ENCODE data around the gene SPDEF.

SPDEF gene

DNA sequence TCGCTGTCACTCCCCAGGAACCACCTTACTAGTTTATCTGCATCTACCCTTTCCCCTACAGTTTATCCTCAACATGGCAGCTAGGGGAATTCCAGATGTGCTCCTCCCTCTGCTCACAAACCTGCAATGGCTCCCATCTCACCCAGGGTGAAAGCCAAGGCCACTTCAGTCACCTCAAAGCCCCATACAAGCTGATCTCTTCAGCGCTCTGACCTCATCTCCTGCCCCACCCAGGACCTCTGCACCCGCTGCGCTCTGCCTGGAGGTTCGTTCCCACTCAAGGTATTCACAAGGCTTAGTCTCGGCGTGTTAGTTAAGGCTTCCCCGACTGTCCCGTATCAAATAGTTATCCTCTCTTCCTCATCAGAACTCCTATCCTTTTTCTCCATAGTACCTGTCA, 28.6 kb upstream of the SPDEF start:
- no peak overlapping the region for H3K4me3 ChIP-seq (ENCODE audit: low read depth, low read length)
- no peak for DNase-seq (ENCODE audit: low read depth)
- TF ChIP-seq, protein P1, sequence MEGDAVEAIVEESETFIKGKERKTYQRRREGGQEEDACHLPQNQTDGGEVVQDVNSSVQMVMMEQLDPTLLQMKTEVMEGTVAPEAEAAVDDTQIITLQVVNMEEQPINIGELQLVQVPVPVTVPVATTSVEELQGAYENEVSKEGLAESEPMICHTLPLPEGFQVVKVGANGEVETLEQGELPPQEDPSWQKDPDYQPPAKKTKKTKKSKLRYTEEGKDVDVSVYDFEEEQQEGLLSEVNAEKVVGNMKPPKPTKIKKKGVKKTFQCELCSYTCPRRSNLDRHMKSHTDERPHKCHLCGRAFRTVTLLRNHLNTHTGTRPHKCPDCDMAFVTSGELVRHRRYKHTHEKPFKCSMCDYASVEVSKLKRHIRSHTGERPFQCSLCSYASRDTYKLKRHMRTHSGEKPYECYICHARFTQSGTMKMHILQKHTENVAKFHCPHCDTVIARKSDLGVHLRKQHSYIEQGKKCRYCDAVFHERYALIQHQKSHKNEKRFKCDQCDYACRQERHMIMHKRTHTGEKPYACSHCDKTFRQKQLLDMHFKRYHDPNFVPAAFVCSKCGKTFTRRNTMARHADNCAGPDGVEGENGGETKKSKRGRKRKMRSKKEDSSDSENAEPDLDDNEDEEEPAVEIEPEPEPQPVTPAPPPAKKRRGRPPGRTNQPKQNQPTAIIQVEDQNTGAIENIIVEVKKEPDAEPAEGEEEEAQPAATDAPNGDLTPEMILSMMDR (conservative IDR thresholded peaks at IDR 0.05; ENCODE audit: low read depth, low read length) = peak; percentile 2

DNA sequence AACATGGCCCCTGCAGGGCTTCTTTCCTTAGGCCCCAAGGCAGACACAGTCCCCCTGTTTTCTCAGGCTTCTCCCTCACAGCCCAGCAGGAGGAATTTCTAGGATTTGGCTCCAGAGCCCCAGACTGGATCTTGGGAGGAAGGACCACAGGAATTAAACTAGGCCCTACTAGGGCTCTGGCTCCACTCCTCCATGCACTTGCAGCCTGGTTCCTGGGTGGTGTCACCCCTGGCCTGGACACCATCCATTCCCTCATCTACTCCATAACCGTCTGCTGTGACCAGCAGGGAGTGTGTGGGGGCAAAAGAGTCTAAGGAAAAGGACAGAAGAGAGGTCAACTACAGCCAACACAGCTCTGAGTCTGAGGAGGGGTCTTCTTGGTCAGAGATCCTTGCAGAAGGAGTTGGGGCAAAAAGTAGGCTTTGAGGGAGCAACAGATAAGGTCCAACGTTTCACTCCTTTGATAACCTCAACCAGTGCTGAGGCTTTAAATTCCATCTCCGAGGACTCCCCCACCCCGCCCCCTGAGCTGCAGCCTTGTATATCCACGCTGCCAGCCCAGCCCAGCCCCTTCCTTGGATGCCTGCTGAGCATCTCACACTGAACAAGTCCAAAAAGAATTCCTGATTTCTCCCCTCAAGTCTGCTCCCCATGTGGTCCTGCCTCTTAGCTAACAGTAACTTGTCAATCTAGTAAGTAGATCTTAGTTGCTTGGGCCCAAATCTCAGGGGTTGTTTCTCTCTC, 27.9 kb upstream of the SPDEF start:
- TF ChIP-seq, protein P1 (conservative IDR thresholded peaks at IDR 0.05; ENCODE audit: low read depth, low read length) = no peak
- DNase-seq (ENCODE audit: low read depth) = no peak
- no peak overlapping the region for H3K4me3 ChIP-seq (ENCODE audit: low read depth, low read length)

DNA sequence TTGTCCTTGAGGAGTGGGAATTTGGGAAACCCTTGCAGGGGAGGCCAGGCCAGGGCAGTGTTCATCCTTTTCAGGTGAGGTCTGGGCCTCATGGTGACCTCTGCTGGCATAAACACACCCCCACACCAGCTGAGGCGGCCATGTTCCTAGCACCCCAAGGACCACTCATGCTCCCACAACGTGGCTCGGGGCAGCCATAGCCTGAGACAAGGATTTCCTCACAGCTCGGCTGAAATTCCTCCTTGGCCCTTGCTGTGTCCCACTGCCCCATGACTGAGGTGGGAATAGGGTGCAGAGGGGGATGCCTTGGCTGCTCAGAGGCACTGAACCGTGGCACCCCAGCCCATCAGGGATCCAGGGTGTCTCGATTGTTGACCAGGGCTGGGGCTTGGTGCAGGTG, 27.3 kb upstream of the SPDEF start:
- no peak for DNase-seq (ENCODE audit: low read depth)
- no peak overlapping the region for H3K4me3 ChIP-seq (ENCODE audit: low read depth, low read length)
- TF ChIP-seq, protein P1 (conservative IDR thresholded peaks at IDR 0.05; ENCODE audit: low read depth, low read length) = peak; percentile 28

DNA sequence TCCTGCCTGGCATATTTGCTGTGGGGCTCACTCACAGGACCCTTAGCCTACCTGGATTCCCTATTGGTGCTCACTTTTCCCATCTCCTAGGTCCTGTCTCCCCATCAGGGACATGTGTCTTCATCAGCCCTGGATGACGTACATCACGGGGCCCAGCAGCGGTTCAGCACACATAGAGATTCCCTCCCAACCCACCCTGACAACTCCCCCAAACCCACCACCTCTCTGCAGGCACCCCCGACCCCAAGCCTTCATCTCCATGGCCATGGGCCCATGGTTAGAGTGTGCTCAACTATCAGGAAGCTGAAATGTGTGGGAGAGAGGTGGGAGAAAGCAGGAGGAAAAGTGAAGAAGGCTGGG, 25.4 kb upstream of the SPDEF start:
- no peak overlapping the region for H3K4me3 ChIP-seq (ENCODE audit: low read depth, low read length)
- TF ChIP-seq, protein P1 (conservative IDR thresholded peaks at IDR 0.05; ENCODE audit: low read depth, low read length) = no peak
- DNase-seq (ENCODE audit: low read depth) = no peak

DNA sequence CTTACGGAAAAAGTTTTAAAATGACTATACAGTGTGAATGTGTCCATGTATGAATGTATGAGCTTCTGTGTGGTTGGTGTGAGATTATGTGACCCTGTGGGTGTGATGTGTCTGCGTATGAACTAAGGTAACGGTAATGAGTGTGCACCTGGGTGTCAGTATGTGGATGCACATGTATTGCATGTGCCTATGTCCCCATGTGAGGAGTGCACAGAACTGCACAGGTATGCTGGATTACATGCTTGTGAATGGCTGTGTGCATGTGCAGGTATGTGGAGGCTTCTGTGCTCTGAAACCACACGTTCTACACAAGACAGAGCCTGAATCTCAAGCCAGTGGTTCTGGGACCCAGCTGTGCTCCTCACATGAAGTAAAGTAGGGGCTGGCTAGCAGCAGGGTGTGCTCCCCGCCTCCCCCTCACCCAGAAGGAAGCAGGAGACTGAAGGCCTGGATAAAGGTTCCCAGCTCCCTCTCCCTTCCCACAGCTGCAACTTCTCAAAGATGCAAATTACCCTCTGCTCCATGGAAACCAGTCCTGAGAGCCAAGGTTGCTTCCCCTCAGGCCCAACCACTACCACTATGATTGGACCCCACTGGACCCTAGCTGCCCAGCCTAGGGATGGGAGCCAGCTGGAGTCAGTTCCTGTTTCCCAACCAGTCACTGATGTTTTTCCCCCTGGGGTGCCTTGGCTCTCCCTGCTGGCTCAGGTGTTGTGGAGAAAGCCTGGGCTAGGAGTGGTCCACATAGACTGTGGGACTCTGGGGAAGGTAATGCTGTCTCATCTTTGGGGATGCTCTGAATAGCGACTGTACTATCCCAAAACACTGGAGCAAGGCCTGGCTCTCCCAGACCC, 24.8 kb upstream of the SPDEF start:
- TF ChIP-seq, protein P1 (conservative IDR thresholded peaks at IDR 0.05; ENCODE audit: low read depth, low read length) = no peak
- no peak overlapping the region for H3K4me3 ChIP-seq (ENCODE audit: low read depth, low read length)
- peak; percentile 18 for DNase-seq (ENCODE audit: low read depth)

DNA sequence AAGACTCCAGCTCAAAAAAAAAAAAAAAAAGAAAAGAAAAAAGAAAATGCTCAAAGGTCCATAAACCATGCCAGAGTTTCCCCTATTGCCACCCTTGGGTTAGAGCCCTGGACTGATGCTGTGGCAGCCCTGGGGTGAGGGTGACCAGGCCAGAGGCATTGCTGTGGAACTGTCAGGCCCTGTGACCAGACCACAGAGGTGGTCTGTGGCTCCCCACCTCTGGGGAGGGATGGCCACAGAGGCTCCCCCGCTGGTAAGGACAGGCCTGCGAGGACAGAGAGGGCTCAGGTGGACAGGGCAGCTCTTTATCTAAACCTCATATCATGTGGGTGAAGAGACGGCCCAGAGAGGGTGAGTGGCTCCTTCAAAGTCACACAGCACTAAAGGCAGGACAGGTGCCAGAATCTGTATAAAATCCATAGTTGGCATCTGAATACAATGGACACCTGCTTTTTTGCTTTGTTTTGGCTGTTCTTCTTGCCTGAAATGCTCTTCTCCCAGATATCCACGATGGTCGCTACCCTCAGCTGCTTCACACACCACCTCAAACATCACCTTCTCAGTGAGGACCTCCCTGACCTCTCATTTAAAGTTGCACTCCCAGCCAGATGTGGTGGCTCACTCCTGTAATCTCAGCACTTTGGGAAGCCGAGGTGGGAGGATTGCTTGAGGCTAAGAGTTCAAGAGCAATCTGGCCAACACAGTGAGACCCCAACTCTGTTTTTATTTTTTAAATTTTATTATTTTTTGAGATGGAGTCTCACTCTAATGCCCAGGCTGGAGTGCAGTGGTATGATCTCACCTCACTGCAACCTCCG, 22.5 kb upstream of the SPDEF start:
- no peak for DNase-seq (ENCODE audit: low read depth)
- H3K4me3 ChIP-seq (ENCODE audit: low read depth, low read length) = no peak overlapping the region
- TF ChIP-seq, protein P1 (conservative IDR thresholded peaks at IDR 0.05; ENCODE audit: low read depth, low read length) = no peak

Measured in choroid plexus epithelial cell (primary cell).